ENCODE data around the gene CYTH1.

GRCh38 chr17:78628547-78629435 lies 153.3 kb downstream of the CYTH1 start:
- TF ChIP-seq CTCF (conservative IDR thresholded peaks at IDR 0.05) (no peak), EZH2 (IDR thresholded peaks at IDR 0.05; ENCODE audit: low read depth) (no peak)
